Neural crest cell (in vitro differentiated cells): ENCODE measurements around the gene SOX12. TPM values are rescaled to one million over a fixed set of nuclear protein-coding genes. Genes with fewer than 3 reads are reported as not detected.

Source experiments
- DNase-seq: peaks from one replicate; pipeline ENCODE4 v3.0.0; 2021; ENCODE audit warnings: low read depth, mixed read lengths, low spot score
- H3K27ac Mint-ChIP-seq: one replicate; pipeline ENCODE4 v1.8.0; 2021; ENCODE audit warnings: mild to moderate bottlenecking, mixed read lengths; ENCODE audit not compliant: unreplicated experiment
- H3K27me3 Mint-ChIP-seq: 2 replicates; pipeline ENCODE4 v1.8.0; 2021; ENCODE audit warnings: low read depth, mild to moderate bottlenecking, mixed read lengths
- H3K36me3 Mint-ChIP-seq: 2 replicates; pipeline ENCODE4 v1.8.0; 2021; ENCODE audit warnings: low read depth, mild to moderate bottlenecking, mixed read lengths
- H3K4me1 Mint-ChIP-seq: 2 replicates; pipeline ENCODE4 v1.8.0; 2021; ENCODE audit warnings: mixed read lengths
- H3K4me3 Mint-ChIP-seq: one replicate; pipeline ENCODE4 v1.8.0; 2021; ENCODE audit warnings: mild to moderate bottlenecking, mixed read lengths
- H3K9me3 Mint-ChIP-seq: 2 replicates; pipeline ENCODE4 v1.8.0; 2021; ENCODE audit warnings: mixed read lengths
- CTCF ChIP-seq: fragments of 200-600 bp; sonication (generic); conservative IDR thresholded peaks from 2 replicates; pipeline ENCODE4 v1.5.0; 2021; ENCODE audit warnings: antibody characterized with exemption, mild to moderate bottlenecking
- total RNA-seq: library from RNA; stranded (reverse); gene quantifications from 2 replicates; pipeline ENCODE4 v1.2.1, GENCODE V29; 2021

SOX12 gene
- total RNA-seq, 1 donor from 2014 or later: 88.7 TPM

GRCh38 chr20:305745-306144 is 19.6 kb upstream of the SOX12 start:
- Mint-ChIP-seq H3K4me1 (peaks cover 48% of the 10 kb centered on the region), H3K4me3 (peak overlapping the region; percentile 39), H3K27me3 (no peaks in the 10 kb centered on the region), H3K27ac (peak overlapping the region; percentile 39), H3K9me3 (no peaks in the 10 kb centered on the region), H3K36me3 (peaks cover 7% of the 10 kb centered on the region)
- no peak for TF ChIP-seq CTCF
- no peak for DNase-seq

DNA sequence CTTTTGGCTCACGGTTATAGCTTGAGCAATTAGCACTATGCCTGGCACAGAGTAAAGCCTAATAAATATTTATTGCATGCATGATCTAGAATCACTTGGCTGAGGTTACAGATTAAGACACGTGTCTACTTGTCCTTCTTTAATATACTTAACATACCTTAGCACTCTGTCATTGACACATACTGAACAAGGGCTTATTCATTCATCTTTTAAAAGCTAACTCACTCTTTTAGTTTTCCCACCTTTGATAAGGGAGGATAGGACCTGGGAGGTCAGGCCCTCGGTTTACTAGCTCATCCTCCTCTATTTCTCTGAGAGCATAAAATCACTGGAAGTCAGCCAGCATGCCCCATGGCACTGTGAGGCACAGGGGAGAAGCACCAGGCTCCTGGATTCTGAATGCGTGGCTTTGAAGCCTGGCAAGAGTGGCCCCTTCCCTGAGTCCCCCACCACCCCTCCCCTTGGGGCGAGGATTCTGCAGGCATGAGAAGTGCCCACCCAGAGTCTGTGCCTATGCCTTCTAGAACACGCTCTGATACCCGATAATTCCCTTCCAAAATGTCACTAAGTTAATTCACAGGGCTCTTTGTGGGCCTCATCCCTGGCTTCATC is 16.8 kb upstream of the SOX12 start:
- Mint-ChIP-seq H3K4me1 (peaks cover 44% of the 10 kb centered on the region), H3K27ac (peak overlapping the region; percentile 89), H3K9me3 (no peaks in the 10 kb centered on the region), H3K36me3 (peaks cover 2% of the 10 kb centered on the region), H3K4me3 (peak overlapping the region; percentile 88), H3K27me3 (no peaks in the 10 kb centered on the region)
- DNase-seq: no peak
- TF ChIP-seq CTCF: no peak

DNA sequence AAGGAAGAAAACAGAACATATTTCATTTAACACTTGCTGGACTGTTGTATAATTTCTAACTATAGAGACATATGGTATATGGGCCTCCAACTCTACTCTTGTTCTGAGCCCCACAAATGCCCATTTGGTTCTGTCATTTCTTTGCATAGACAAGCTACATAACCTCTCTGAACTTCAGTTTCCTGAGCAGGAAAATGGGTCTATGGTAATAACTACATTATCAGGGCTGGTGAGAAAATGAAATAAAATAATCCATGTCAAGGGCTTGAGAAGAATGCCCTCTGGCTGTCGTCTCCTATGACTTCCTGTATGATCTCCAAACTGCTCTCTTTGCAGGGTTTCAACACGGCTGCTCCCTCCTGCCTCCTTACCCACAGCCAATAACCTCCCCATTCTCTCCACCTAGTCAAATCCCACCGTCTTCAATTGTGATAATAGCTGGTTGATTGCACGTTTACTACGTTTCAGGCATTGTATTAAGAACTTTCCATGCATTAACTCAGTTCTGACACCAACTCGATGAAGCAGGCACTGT is 16.0 kb upstream of the SOX12 start:
- Mint-ChIP-seq H3K27me3 (no peaks in the 10 kb centered on the region), H3K4me3 (peak overlapping the region; percentile 88), H3K4me1 (peaks cover 40% of the 10 kb centered on the region), H3K36me3 (no peaks in the 10 kb centered on the region), H3K27ac (peak overlapping the region; percentile 100), H3K9me3 (no peaks in the 10 kb centered on the region)
- TF ChIP-seq CTCF: no peak
- DNase-seq: no peak

GRCh38 chr20:309841-310644 is 15.3 kb upstream of the SOX12 start:
- Mint-ChIP-seq H3K27me3 (no peaks in the 10 kb centered on the region), H3K9me3 (no peaks in the 10 kb centered on the region), H3K4me3 (peak overlapping the region; percentile 88), H3K27ac (peak overlapping the region; percentile 100), H3K36me3 (no peaks in the 10 kb centered on the region), H3K4me1 (peaks cover 40% of the 10 kb centered on the region)
- no peak for TF ChIP-seq CTCF
- DNase-seq: peak; percentile 98

GRCh38 chr20:310645-311044 is 14.7 kb upstream of the SOX12 start:
- no peak for TF ChIP-seq CTCF
- no peak for DNase-seq
- Mint-ChIP-seq H3K27me3 (no peaks in the 10 kb centered on the region), H3K4me3 (peak overlapping the region; percentile 88), H3K27ac (no peak overlapping the region), H3K36me3 (no peaks in the 10 kb centered on the region), H3K9me3 (no peaks in the 10 kb centered on the region), H3K4me1 (peaks cover 40% of the 10 kb centered on the region)
